Stimulated activated CD4-positive, alpha-beta T cell treated with anti-CD3 and anti-CD28 coated beads, Interleukin-4, amount 100 ng/mL, for 24 hours (primary cell): Measurements from ENCODE around the gene CTBP2.
"Not testable (repeated sequence)": the region's sequence is repeated elsewhere in the genome, so short reads cannot be mapped to it uniquely, and the experiment has no call there.

Source experiments
- DNase-seq: peaks from one replicate; pipeline ENCODE4 v3.0.0-alpha.2; 2020

CTBP2 gene

DNA sequence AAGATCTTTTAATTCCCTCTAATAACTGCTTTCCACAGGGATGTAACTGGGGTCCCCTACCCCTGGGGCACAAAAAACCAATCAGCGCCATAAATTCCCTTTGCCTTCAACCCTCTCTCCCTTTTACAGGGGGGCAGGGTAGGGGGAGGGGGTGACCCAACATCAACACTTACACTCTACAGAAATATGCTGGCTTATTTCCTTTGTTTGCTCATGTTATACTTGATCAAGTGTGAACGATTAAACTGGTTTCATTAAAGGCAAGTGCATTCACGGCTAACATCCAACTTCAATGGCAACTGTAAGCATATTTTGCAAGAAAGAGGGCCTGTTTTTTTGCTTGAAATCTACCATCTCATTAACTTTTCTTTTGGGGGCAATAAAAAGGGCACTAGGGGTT, 2.9 kb downstream of the CTBP2 start:
- DNase-seq: no peak

DNA sequence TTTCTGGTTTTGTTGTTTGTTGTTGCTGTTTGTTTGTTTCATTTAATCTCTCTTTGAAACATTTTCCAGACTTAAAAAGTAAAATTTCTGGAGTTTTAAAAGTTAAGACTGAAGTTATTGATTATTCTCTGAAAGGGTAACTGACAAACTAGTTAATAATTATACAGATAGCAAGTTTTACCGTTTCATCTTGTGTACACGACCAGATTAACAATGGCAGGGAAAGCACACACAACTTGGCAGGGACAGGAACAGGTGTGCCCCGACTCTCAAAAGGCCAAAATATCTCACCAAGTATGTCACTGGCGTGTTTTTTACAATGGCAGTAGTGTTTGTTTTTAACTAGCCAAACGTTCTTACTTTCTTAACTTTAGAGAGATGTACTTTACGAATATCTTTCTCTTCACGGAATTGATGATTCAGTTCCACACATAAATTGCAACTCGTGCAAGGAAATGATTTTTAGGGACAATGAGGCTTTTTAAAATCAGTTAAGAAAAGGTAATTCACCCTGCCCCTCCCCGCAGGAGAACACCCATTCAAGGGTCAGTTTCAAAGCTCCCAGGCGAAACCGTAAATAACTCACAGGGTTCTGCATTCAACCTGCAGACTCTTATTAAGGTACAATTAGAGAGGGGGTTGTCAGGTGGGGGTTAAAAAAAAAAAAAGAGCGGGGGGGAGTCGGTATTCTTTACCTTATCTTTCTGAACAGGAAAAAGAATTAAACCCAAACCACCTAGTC, 3.5 kb downstream of the CTBP2 start:
- no peak for DNase-seq

DNA sequence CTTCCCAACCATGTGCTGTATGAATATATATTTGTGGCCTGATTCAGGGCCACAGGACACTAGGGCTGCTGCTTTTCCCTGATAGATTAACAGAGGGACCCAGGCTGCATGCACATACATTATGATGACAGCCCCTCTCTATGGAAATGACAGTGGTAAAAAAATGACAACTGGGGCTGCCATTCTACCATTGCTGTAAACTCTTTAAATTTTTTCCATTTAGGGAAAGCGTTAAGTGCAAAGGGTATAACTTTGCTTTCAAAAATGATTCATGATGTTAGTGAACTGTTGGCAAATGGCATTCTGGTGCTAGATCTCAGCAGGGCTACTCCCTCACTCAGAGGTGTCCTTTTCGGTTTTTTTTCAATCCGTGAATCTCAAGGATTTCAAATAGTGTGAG, 4.2 kb downstream of the CTBP2 start:
- no peak for DNase-seq

DNA sequence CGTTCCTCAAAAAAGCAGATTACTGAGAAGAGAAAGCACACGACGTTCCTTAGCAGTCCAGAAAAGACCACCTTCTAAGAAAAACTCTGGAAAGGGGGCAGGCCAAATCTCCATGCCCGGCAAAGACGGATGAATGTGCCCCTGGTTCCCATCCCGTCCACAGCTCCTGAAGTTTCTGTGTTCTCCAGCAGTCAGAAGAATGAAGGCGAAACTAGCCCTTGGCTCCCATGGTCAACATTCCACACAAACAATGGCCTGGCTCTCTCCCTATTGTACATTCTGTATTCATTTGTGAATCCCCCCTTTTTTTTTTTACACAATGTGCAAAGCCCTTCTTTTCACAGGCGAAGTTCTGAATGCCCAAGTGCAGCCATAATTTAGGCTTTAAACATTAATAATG, 5.3 kb downstream of the CTBP2 start:
- no peak for DNase-seq

DNA sequence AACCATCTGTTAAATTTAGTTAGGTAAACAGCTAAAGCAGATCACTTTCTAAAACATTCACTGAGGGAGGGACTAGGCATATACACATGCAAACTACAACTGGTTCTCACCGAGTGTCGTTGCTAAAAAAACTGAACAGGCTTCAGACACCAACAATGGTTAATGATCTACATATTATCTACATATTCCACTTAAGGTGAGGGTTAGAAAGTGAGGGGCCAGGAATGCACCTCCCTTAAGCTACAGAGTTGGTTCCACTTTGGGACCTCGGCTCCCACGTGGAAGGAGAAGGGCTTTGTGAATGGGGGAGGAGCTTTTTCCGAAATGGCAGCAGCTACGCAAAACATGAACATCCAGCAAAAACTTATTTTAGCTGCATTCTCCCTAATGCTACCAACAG, 5.8 kb downstream of the CTBP2 start:
- no peak for DNase-seq

DNA sequence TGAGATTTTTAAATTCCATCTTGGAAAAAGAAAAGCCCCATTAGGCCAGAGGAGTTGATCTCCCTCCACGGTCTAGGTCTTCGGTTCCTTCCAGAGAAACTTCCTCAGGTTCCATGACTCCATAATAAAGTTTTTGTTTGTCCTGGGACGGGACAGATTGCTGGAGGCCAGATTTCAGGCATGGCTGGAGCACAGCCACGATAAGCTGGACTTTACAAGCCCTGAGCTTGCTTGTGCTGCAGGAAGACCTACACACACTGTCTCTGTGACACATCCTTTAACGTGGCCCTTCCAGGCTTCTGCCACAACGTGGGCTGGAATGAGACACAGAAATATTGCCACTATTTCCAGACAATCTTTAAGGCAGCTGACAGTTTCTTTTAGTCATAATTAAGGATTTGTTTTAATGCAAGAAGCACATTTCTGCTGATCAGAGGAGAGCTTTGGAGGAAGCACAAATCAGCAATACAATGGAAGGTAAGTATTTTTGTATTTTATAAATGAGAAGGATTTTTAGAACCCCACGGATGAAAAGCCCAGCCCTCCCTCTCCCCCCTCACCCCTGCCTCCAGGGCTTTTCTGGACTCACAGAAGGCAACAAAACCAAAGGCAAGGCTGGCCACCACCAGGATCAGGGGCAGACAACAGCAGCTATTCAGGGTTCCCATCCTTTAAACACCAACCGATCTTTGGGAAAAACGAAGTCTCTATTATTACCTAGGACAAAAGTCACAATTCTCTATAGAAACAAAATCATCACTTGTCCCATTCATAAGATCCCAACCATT, 6.5 kb downstream of the CTBP2 start:
- no peak for DNase-seq

DNA sequence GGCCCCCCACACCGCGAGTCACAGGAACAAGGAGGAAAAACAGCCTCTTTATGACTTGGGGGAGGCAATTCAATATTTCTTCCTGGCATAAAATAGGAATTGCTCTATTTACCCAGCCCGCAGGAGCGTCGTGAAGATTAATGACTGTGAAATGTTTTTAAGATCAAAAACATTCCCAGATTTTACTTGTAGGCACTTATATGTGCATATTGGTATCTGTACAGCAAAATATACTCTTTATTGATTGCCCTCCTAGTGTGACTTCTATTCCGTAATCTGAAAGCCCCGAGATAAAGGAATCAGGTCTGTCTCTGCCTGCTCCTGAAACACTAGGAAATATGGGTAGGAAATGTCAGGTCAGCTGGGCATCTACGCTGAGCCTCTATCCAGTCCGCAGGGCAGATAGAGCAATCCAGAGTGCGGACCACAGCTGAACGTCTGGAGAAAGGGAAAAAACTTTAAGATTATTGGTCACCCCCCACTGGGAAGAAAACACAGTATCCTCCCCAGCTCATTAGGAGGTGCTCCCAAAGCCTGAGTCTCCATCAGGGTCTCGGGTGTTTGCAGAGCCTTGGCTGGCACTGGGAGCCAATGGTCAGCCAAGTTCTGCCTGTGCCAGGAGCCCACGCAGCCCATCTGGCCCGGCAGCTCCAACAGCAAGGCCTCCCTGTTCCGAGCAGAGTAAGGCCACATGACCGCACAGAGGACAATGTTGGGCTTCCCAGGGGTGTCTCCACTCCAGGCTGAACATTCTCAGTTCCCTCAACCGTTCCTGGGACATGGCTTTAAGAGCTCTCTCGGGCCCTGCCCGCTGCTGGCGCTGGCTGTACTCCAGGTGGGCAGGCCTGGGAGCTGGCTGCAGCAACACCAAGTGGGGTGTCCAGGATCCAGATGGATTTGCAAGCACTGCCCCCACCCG, 7.7 kb downstream of the CTBP2 start:
- no peak for DNase-seq

DNA sequence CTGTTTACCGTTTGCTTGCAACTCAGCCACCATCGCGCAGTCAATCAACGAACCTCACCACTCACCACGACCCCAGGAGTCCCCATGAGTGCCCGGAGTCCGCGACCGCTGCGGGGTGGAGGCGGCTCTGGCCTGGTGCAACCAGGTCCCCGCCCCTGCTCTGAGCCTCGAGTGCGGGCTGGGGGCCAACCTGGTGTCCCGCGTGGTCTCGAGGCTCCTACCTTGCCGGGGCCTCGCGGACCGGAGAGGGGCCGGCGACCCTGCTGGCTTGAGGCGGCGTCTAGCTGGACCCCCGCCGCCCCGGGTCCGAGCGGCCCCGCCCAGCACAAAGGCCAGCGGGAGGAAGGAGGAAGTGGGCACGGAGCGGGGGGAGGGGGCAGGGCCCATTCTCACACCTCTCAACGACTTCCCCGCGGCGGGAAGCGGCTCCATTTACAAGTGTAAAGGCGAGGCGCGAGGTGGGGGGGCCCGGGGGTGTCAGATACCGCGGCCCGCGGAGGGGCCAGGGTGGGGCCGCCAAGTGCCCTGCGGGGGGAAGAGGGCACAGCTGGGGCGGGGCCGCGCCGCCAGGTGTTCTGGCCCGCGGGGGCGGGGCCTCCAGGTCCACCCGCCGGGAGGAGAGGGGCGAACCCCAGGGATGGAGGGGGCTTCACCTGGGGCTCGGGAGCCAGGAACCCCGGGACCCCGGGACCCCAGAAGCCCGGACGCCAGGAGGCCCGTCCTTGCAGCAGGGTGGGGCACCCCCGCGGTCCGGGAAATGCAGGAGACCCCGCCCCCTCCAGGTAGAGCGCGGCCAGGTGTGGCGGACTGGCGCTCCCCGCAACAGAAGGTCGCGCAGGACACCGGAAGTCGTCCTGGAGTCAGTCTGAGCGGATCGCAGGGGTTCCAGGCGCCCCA, 8.6 kb downstream of the CTBP2 start:
- DNase-seq: no peak

DNA sequence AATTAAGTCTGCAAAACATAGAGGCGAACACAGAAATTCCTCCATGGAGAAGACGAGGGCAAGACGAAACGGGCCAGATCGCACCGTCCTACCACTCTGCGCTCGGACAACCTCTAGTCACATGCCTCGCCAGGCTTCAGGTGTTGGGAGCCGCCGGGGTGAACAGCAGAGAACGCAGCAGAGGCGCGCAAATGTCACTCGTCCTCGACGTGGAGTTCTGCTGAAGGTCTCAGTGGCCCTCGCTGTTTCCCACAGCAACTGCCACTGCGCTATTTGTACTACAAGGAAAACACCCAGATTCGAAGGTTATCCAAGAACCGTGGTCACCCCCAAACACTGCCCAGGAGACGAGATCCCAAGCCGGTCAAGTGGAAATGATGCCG, 9.2 kb downstream of the CTBP2 start:
- no peak for DNase-seq

DNA sequence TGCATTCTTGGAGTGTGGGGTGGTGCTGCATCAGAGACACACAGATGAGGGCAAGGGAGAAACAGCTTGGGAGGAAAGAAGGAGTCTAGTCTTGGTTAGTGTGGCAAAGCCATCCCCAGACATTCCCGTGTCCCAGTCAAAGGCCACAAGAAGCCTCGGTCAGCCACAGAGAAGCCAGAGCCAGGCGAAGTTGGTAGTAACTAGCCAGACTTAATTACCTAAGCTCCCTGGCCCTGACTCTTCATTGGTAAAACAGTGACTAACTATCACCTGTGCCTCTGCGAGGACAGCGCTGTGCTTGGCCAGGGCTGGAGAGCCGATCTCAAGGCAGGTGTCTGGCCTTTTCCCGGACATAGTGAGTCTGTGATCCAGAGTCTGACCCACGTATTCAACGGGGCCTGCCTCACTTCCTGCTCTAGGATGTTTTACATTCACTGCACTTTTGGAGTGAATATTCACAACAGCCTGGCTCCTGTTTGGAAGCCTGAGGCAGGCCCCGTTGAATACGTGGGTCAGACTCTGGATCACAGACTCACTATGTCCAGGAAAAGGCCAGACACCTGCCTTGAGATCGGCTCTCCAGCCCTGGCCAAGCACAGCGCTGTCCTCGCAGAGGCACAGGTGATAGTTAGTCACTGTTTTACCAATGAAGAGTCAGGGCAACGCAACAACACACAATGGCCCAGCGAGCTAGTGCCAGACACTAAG, 9.8 kb downstream of the CTBP2 start:
- not testable (repeated sequence) for DNase-seq

DNA sequence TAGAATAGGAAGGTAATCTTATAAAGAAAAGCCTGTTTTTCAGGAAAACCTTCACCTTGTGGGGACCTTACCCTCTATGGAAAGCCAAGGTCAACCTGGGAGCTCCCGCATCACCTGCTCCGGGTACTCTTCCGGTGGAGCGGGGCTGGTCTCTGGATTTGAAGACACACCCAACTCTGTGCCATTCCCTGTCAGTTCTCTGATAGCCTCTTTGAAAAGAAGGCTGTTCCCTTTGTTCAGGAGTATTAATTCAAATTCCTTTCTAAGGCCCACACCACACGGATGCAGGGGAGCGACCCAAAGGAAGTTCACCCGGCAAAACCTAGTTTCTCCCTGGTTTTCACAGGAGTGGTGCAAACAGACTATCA, 10.7 kb downstream of the CTBP2 start:
- no peak for DNase-seq

DNA sequence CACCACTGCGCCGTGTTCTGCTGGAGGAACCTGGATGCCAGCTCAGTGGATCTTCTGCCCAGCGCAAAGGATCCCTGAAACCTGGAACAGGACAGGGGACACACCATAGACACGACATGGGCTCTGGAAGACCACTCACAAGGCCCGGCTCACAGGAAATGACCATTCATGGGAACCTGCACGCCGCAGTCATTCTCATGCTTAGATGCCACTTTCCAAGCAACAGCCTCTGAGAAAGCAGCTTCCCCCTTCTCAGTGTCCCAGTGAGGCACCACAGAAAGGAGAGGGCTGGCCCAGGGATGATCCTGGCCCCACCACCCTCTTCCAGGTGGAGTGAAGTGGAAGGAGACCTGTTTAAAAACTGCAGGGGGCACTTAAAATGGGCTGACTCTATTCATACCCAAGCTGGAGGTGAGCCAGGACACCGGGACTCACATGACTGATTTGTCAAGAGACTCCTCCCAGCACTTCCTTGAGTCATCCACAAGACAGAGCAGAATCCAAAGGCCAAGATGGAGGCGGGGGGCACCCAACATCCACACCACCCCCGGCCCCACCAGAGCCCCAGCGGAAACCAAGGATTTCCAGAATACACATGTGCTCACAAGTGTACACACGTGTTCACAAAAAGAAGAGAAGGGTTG, 11.2 kb downstream of the CTBP2 start:
- no peak for DNase-seq

DNA sequence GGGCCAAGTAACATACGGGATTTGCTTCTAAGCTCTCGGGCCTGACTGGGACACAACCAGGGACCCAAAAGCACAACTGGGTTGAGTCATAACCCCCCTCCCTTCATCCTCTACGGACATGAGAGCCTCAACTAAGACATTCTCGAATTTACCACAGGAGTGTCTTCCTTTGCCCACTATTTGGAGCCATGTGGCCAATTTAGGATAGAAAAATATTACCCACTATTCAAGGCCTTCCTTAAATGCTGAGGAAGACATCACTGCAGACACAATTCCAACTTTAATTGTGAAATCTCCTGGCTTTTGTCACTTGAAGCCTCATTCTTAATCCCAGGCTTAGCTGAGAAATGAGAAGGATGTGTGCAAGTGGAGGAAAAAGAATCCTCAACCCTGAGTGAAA, 11.8 kb downstream of the CTBP2 start:
- DNase-seq: no peak

DNA sequence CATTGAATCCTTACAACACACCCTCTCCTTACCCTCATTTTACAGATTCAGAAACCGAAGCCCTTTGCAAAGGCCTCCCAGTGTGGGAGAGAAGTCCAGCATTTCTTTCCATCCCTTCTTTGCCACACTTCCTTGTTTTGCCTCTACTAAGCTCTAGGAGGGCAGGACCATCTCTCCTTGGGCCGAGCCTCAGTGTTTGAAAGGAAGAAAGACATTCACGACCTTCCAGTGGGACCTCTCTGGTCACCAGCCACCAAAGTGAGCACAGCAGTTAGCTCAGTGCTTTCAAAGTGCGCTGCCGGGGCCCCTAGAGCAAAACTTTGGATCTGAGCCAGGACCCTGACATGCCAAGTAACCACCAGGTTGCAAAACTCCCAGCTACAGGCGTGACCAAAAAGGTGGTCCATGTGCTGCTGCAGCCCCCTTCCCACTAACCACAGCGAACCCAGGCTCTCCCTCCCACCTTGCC, 12.4 kb downstream of the CTBP2 start:
- DNase-seq: no peak

DNA sequence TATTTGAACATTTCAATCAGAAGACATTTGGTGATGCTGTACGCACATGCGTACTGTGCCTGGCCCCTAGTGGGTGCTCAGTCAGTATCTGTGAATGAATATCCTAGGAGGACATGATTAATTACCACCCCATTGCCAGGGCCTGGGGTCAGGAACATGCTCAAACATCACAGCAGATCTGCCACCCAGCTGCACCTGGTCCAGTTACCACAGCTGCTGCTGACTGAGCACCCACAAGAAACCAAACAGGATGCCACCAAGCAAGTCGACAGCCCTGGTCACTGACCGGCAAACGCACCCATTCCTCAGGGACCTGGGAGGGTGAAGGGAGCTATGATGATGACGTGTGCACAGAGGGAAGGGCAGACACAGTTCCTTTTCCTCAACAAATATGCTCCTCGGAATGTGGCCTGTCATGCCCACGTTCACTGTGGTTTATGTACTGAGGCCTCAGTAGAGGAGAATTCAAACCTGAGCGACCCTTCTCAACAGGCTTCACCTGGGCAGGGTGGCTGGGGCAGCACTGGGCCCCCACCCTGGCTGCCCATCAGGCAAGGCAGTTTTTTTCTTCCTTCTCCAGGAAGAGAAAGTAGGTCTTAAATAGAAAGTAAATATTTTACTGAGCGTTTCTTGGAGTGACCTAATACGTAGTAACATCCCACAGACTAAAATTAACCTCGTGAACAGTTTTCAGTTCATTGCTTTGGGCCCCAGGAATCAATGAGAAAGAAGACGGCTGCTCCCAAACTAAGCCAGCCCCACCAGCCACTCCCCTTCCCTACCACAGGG, 13.4 kb downstream of the CTBP2 start:
- DNase-seq: no peak

DNA sequence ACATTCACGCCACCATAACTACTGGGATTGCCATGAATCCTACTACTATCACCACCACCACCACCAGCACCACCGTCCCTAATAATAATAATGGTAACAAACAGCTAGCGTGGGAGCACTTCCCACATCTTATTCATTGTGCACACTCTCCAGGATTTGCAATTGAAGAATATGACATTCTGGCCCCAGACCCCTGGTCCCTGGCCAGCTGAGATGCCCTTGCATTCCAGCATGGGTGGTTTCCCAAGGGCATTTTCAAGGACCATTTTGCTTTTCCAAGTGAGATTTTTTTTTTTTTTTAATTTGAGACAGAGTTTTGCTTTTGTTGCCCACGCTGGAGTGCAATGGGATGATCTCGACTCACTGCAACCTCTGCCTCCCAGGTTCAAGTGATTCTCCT, 14.7 kb downstream of the CTBP2 start:
- DNase-seq: no peak

DNA sequence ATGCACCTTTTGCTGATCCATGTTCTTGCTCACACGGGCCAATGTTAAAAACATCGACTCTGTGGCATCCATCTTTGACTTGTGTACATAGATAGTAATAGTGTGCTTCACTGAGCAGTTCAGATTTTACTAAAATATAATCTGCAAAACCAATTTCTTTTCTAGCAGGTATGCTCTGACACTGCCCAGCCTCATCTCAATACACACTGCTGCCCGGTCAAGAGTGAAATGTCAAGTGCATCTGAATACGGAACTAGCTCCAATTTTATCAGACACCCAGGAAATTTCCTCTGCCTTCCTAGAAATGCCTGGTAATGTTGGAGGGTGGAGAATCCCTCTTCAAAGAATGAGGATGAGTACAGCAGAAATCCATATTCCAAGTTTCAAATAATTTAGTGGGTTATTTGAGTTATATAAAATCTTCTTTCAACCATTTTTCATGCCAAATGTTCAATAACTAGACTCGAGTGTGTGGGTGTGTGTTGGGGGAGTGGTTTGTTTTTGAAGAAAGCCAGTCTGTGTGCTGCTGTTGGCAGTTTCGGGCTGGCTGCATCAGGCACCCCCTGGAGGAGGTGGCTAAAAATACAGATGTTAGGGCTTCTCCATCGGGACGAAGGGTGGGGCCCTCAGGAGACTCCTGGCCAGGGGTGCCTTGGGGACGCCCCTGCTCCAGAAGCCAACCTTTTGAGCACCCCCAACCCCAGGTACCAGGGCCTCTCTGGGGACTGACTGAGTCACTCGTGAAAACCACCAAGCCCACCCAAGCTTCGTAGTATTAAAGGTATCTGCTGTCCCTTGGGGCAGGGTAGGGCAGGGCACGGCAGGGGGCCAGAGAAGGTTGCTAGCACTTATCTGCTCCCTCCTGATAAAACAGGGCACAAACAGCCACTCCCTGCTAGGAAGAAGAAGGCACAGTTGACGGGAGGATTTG, 15.4 kb downstream of the CTBP2 start:
- peak; percentile 15 for DNase-seq

DNA sequence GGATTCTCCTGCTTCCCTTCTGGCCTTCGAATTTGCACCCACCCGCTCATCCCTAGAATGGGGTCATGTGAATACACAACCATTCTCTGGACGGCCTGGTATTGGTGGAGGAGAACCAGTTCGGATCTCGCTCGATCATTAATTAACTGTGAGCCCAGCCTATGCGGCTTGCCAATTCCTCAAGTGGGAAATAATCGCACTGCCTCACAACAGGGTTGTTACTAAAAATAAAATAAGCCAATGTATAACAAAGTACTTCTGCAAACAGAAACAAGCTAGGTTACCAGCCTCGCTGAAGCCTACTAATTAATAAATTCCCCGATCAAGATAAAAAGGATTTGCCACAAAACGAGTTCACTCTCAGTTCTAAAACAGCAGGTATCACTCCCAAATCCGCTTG, 16.2 kb downstream of the CTBP2 start:
- no peak for DNase-seq

DNA sequence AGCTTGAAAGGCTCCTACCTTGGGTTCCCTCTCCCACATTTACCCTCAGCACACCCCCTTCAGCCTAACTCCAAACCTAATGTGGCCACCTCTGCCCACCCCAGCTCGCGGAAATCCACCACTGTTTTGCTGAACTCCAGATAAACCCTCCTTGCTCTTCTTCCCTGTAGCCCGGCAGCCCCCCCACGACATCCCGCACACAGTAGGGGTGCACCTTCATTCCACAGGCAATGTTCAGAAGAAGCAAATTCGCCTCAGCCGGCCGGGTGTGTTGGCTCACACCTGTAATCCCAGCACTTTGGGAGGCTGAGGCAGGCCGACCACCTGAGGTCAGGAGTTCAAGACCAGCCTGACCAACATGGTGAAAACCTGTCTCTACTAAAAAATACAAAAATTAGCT, 17.4 kb downstream of the CTBP2 start:
- DNase-seq: no peak
